ENCODE measurements around the gene PATL2. TPM values are rescaled to one million over a fixed set of nuclear protein-coding genes. Genes with fewer than 3 reads are reported as not detected.
"Not testable (repeated sequence)": the region's sequence is repeated elsewhere in the genome, so short reads cannot be mapped to it uniquely, and the experiment has no call there.

PATL2 gene
- total RNA-seq, 2 experiments from 2014 or later: 17.4 to 21.9 TPM

DNA sequence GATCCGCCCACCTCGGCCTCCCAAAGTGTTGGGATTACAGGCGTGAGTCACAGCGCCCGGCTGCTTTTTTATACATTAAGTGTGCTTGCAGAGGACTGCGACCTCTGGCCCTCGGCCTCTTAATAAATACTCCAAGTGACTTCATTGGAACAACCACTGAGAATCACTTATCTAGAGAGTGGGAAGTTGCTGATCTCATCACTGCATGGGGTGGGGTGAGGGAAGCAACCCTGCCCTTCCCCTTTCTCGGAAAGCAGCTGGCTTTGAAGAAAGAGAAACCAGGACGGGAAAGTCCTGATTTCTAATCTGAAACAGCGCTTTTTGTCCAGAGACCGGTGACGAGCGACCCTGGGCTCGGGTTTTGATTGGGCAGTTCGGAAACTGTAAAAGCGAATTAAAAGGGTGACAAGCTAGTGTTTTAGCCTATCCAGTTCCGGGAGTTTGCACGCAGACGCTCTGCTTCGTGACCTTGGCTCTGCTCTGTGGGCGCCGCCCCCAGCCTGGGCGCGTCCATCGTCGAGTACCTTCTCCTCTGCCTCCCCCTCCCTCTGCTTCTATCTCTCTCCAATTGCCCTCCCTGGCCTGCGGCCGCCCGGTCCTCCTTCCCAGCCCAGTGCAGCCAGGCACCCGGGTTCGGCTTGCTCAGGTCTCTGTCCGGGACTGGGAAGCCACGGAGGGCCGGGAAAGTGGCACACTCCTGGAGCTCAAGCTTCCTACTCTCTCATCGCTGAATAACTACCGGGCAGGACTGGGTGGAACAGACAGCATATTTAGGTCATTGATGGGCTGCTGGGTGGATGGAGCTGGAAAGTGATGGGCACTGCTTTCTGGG is 17.7 kb upstream of the PATL2 start:
- peaks cover 90% of the 10 kb centered on the region for H3K4me1 Mint-ChIP-seq (ENCODE audit: low read depth)
- POLR2A ChIA-PET: interaction anchor here (0.7 to 38.3 kb wide), 19 partner anchors 9 to 928 kb away, joined by 3 to 4232 read pairs (median 3); partner anchors contain the start of genes B2M, HYPK, PATL2 and SERINC4
- peak overlapping the region; percentile 99 for H3K27ac Mint-ChIP-seq
- DNase-seq (peak; percentile 87 to 99 (median 93)), ATAC-seq (ENCODE audit: poor library complexity) (peak; percentile 77)
- CTCF ChIA-PET: interaction anchor here (0.9 to 5.2 kb wide), 6 partner anchors 8 to 302 kb away, joined by 3 to 58 read pairs (median 26); partner anchors contain the start of genes B2M, CTDSPL2, PATL2 and SPG11
- Histone ChIP-seq H3K27me3 (ENCODE audit: control insufficient read depth in 1 of 2, insufficient read depth in 2 of 2, low read length in 2 of 2) (no peaks in the 10 kb centered on the region), H3K4me1 (ENCODE audit: insufficient read depth, low read length) (peaks cover 74% of the 10 kb centered on the region), H3K36me3 (ENCODE audit: insufficient read depth, low read length) (peaks cover 13% of the 10 kb centered on the region), H3K4me3 (ENCODE audit: low read length) (peak overlapping the region; percentile 79), H3K9me3 (ENCODE audit: control insufficient read depth in 1 of 2, insufficient read depth in 1 of 2, low read length in 2 of 2) (no peaks in the 10 kb centered on the region), H3K27ac (ENCODE audit: low read depth in 1 of 2, low read length in 2 of 2) (peak overlapping the region; percentile 97 to 98)
- H3K27me3 Mint-ChIP-seq: no peaks in the 10 kb centered on the region
- peak overlapping the region; percentile 96 for H3K4me3 Mint-ChIP-seq
- H3K36me3 Mint-ChIP-seq (ENCODE audit: low read depth): peaks cover 28% of the 10 kb centered on the region
- TF ChIP-seq, protein P1, sequence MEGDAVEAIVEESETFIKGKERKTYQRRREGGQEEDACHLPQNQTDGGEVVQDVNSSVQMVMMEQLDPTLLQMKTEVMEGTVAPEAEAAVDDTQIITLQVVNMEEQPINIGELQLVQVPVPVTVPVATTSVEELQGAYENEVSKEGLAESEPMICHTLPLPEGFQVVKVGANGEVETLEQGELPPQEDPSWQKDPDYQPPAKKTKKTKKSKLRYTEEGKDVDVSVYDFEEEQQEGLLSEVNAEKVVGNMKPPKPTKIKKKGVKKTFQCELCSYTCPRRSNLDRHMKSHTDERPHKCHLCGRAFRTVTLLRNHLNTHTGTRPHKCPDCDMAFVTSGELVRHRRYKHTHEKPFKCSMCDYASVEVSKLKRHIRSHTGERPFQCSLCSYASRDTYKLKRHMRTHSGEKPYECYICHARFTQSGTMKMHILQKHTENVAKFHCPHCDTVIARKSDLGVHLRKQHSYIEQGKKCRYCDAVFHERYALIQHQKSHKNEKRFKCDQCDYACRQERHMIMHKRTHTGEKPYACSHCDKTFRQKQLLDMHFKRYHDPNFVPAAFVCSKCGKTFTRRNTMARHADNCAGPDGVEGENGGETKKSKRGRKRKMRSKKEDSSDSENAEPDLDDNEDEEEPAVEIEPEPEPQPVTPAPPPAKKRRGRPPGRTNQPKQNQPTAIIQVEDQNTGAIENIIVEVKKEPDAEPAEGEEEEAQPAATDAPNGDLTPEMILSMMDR (IDR thresholded peaks at IDR 0.05): no peak
- intact Hi-C loops (cut with DNase I, micrococcal nuclease): loop anchor here (1.0 kb wide), 2 partner anchors 9 to 17 kb away; partner anchors contain the start of genes B2M (in 1 of the 2) and PATL2 (in 1 of the 2)
- no peaks in the 10 kb centered on the region for H3K9me3 Mint-ChIP-seq

DNA sequence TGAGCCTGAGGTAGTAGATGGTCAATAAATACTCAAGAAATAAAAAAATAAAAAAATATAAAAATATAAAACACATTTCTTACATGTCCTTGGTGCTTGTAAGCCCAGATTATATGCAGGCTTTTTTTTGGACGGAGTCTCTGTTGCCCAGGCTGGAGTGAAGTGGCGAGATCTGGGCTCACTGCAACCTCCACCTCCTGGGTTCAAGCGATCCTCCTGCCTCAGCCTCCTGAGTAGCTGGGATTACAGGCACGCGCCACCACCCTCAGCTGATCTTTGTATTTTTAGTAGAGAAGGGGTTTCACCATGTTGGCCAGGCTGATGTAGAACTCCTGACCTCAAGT is 17.1 kb upstream of the PATL2 start:
- H3K27me3 Mint-ChIP-seq: not testable (repeated sequence)

DNA sequence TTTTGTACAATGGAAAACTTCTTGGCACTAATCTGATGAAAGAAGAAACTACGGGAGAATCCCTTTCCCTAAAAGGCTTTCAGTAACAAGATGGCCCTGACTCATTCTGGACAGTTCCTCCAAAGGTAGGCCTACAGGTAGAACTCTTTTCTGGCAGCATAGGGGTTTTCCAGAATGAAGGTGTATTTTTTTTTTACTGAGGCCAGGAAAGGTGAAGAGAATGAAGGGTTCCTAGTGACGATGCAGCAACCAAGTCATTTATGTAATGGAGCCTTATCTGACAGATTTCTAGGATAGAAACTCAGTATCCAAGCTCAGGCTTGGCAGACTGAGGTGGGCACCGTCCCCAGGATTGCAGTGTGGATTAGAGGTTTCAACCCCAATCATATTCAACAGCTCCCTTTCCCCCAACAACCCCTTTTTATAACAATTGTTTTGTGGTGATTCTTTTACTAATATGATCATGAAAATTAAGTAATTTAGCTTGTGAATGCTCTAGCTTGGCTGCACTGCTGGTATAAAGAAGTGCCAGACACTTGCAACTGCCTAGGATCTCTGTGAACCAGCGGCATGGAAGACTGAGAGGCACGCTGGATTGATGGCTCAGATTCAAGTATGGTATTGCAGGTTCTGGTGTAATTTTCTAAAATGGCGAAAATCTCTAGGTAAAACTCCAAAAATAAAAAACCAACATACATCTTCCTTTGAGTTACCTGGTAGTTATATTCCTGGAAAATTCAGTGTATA is 16.5 kb upstream of the PATL2 start:
- H3K4me1 Mint-ChIP-seq (ENCODE audit: low read depth): peaks cover 88% of the 10 kb centered on the region
- H3K27me3 ChIP-seq (ENCODE audit: control insufficient read depth in 1 of 2, insufficient read depth in 2 of 2, low read length in 2 of 2): no peaks in the 10 kb centered on the region
- peak overlapping the region; percentile 99 for H3K27ac Mint-ChIP-seq
- H3K4me3 Mint-ChIP-seq: peak overlapping the region; percentile 96
- H3K27ac ChIP-seq (ENCODE audit: low read depth in 1 of 2, low read length in 2 of 2): peak overlapping the region; percentile 97 to 98
- no peaks in the 10 kb centered on the region for H3K9me3 Mint-ChIP-seq
- ChIA-PET CTCF (interaction anchor here (2.1 to 5.2 kb wide), 4 partner anchors 9 to 64 kb away, joined by 16 to 58 read pairs (median 40); partner anchors contain the start of genes B2M, PATL2, SPG11 and TRIM69), POLR2A (interaction anchor here (1.4 to 38.3 kb wide), 4 partner anchors 10 to 59 kb away, joined by 3 to 4232 read pairs (median 1135); partner anchors contain the start of genes B2M, PATL2, SPG11 and TRIM69)
- H3K36me3 ChIP-seq (ENCODE audit: insufficient read depth, low read length): peaks cover 13% of the 10 kb centered on the region
- ATAC-seq (ENCODE audit: poor library complexity) (no peak), DNase-seq (peak in 3 of 14 experiments; percentile 57 to 77 (median 75))
- H3K4me1 ChIP-seq (ENCODE audit: insufficient read depth, low read length): peaks cover 75% of the 10 kb centered on the region
- H3K27me3 Mint-ChIP-seq: no peaks in the 10 kb centered on the region
- no peaks in the 10 kb centered on the region for H3K9me3 ChIP-seq (ENCODE audit: control insufficient read depth in 1 of 2, insufficient read depth in 1 of 2, low read length in 2 of 2)
- intact Hi-C loops (cut with DNase I, micrococcal nuclease): loop anchor here in 1 of 2 experiments (1.0 kb wide), 1 partner anchor 8 kb away; no protein-coding TSS in a partner anchor
- peak overlapping the region; percentile 79 for H3K4me3 ChIP-seq (ENCODE audit: low read length)
- TF ChIP-seq, protein P1 (IDR thresholded peaks at IDR 0.05): no peak
- H3K36me3 Mint-ChIP-seq (ENCODE audit: low read depth): peaks cover 28% of the 10 kb centered on the region

More for the DNA sequence above, 17.1 kb upstream of the PATL2 start:
- H3K36me3 Mint-ChIP-seq (ENCODE audit: low read depth): peaks cover 28% of the 10 kb centered on the region
- peaks cover 88% of the 10 kb centered on the region for H3K4me1 Mint-ChIP-seq (ENCODE audit: low read depth)
- H3K4me3 ChIP-seq (ENCODE audit: low read length): peak overlapping the region; percentile 79
- H3K9me3 ChIP-seq (ENCODE audit: control insufficient read depth in 1 of 2, insufficient read depth in 1 of 2, low read length in 2 of 2); H3K27me3 ChIP-seq (ENCODE audit: control insufficient read depth in 1 of 2, insufficient read depth in 2 of 2, low read length in 2 of 2); H3K9me3 Mint-ChIP-seq; DNase-seq; ATAC-seq (ENCODE audit: poor library complexity): not testable (repeated sequence)
- intact Hi-C loops (cut with DNase I, micrococcal nuclease): loop anchor here in 1 of 2 experiments (1.0 kb wide), 1 partner anchor 9 kb away; no protein-coding TSS in a partner anchor
- H3K27ac Mint-ChIP-seq: peak overlapping the region; percentile 99
- peaks cover 74% of the 10 kb centered on the region for H3K4me1 ChIP-seq (ENCODE audit: insufficient read depth, low read length)
- peak overlapping the region; percentile 96 for H3K4me3 Mint-ChIP-seq
- CTCF ChIA-PET: interaction anchor here (0.9 to 5.2 kb wide), 6 partner anchors 9 to 301 kb away, joined by 3 to 58 read pairs (median 26); partner anchors contain the start of genes B2M, CTDSPL2, PATL2 and SPG11
- peak overlapping the region; percentile 97 to 98 for H3K27ac ChIP-seq (ENCODE audit: low read depth in 1 of 2, low read length in 2 of 2)
- H3K36me3 ChIP-seq (ENCODE audit: insufficient read depth, low read length): peaks cover 13% of the 10 kb centered on the region
- POLR2A ChIA-PET: interaction anchor here (0.8 to 38.3 kb wide), 16 partner anchors 9 to 301 kb away, joined by 3 to 4232 read pairs (median 3); partner anchors contain the start of genes B2M, PATL2, SPG11 and TRIM69

Measured in CD4-positive, alpha-beta T cell (primary cell).